Stimulated activated CD8-positive, alpha-beta memory T cell treated with anti-CD3 and anti-CD28 coated beads, Interleukin-15, amount 100 ng/mL, for 48 hours (primary cell): Measurements from ENCODE around the gene CLBA1.

Source experiments
- DNase-seq, 2 donors: peaks; one replicate each; pipeline ENCODE4 v3.0.0-alpha.2; 2020; ENCODE audit warnings: low read depth in 2 of 2

CLBA1 gene

GRCh38 chr14:105005329-105005928, 19.8 kb downstream of the CLBA1 start:
- no peak for DNase-seq

GRCh38 chr14:105005929-105006830, 20.6 kb downstream of the CLBA1 start:
- DNase-seq, result no peak

- DNase-seq, result no peak
Observed at GRCh38 chr14:105006831-105007592, 21.4 kb downstream of the CLBA1 start.

GRCh38 chr14:105007593-105008264, 22.1 kb downstream of the CLBA1 start:
- DNase-seq, result no peak

GRCh38 chr14:105010106-105010505, 24.5 kb downstream of the CLBA1 start:
- DNase-seq, result no peak

- DNase-seq, result no peak
Observed at GRCh38 chr14:105010891-105011291, 25.3 kb downstream of the CLBA1 start.

GRCh38 chr14:105011312-105011990, 25.9 kb downstream of the CLBA1 start:
- no peak for DNase-seq

GRCh38 chr14:105012171-105012985, 26.8 kb downstream of the CLBA1 start:
- DNase-seq, result no peak

GRCh38 chr14:105013150-105013785, 27.7 kb downstream of the CLBA1 start:
- no peak for DNase-seq

GRCh38 chr14:105014032-105014431, 28.4 kb downstream of the CLBA1 start:
- DNase-seq, result no peak

GRCh38 chr14:105014631-105015030, 29.0 kb downstream of the CLBA1 start:
- no peak for DNase-seq

GRCh38 chr14:105015242-105015641, 29.7 kb downstream of the CLBA1 start:
- no peak for DNase-seq

GRCh38 chr14:105015905-105016304, 30.3 kb downstream of the CLBA1 start:
- no peak for DNase-seq

GRCh38 chr14:105018414-105018813, 32.8 kb downstream of the CLBA1 start:
- DNase-seq, result no peak

- peak; percentile 30 to 51 for DNase-seq
Observed at GRCh38 chr14:105019861-105020814, 34.5 kb downstream of the CLBA1 start.

- peak; percentile 97 to 98 for DNase-seq
Observed at GRCh38 chr14:105020815-105021655, 35.4 kb downstream of the CLBA1 start, which contains the start of gene CDCA4. Gene CDCA4 (minus strand): TSS chr14:105021083. CDS start chr14:105011929, 9,154 bp downstream.

GRCh38 chr14:105021656-105022275, 36.2 kb downstream of the CLBA1 start:
- peak in 1 of 2 donors; percentile 21 for DNase-seq
